Suprapubic skin (tissue), 4 donors: Measurements from ENCODE around the gene PIGZ. TPM values are rescaled to one million over a fixed set of nuclear protein-coding genes. Genes with fewer than 3 reads are reported as not detected.

ENCODE experiments used
- DNase-seq, 2 donors: peaks; one replicate each; pipeline ENCODE4 v3.0.0-alpha.2; 2019; ENCODE audit warnings: low spot score in 2 of 2
- H3K27ac ChIP-seq: fragments of 200-600 bp; sonication (generic); one replicate; pipeline ENCODE4 v1.5.1; 2019
- H3K27me3 ChIP-seq: fragments of 200-600 bp; sonication (generic); one replicate; pipeline ENCODE4 v1.5.1; 2019
- H3K36me3 ChIP-seq: fragments of 200-600 bp; sonication (generic); one replicate; pipeline ENCODE4 v1.5.1; 2019
- H3K4me1 ChIP-seq: fragments of 200-600 bp; sonication (generic); one replicate; pipeline ENCODE4 v1.5.1; 2019
- H3K4me3 ChIP-seq: fragments of 200-600 bp; sonication (generic); one replicate; pipeline ENCODE4 v1.5.1; 2019; ENCODE audit warnings: mild to moderate bottlenecking
- H3K9me3 ChIP-seq: fragments of 200-600 bp; sonication (generic); one replicate; pipeline ENCODE4 v1.5.1; 2019
- CTCF ChIP-seq, 2 donors: fragments of 200-600 bp in 1 of 2; fragments of 450-650 bp in 1 of 2; sonication (generic) in 1 of 2; IDR thresholded peaks; one replicate each; pipeline ENCODE4 v1.5.1; 2016 to 2019; ENCODE audit warnings: antibody characterized with exemption in 2 of 2, mild to moderate bottlenecking in 1 of 2, moderate library complexity in 1 of 2
- EP300 ChIP-seq: sonication (generic); formaldehyde crosslinking; IDR thresholded peaks from one replicate; pipeline ENCODE4 v1.6.1; 2017; ENCODE audit warnings: antibody characterized with exemption
- POLR2A ChIP-seq, 2 donors: fragments of 450-650 bp; IDR thresholded peaks; one replicate each; pipeline ENCODE4 v1.6.1; 2017; ENCODE audit warnings: antibody characterized with exemption in 2 of 2, mild to moderate bottlenecking in 2 of 2, moderate library complexity in 2 of 2
- POLR2AphosphoS5 ChIP-seq, 3 donors: sonication (generic); formaldehyde crosslinking; IDR thresholded peaks; one replicate each; pipeline ENCODE4 v1.6.1; 2017; ENCODE audit warnings: antibody characterized with exemption in 3 of 3
- WGBS: methylation state at CpG from one replicate; pipeline ENCODE4 v1.1.5; 2018; 5-methylcytosine and 5-hydroxymethylcytosine counted together
- total RNA-seq, 4 donors: library from RNA; depleted of rRNA; stranded (reverse); fragments of >200 nt; gene quantifications; one replicate each; pipeline ENCODE4 v1.1.0, GENCODE V29; 2016

Gene PIGZ
- total RNA-seq, 4 donors from 2014 or later: 11.0 to 17.4 (median 13.3) TPM

DNA sequence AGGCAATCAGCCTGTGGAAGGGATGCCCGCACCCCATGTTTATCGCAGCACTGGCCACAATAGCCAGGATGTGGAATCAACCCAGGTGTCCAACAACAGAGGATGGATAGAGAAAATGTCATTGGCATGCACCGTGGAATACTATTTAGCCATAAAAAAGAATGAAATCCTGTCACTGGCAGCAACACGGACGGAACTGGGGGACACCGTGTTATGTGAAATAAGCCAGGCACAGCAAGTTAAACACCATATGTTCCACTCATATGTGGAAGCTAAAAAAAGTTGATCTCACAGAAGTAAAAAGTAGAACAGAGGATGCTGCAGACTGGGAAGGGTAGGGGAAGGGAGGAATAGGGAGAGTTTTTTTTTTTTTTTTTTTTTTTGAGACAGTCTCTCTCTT lies 45.4 kb upstream of the PIGZ start:
- H3K27me3 ChIP-seq: no peaks in the 10 kb centered on the region
- no peak for TF ChIP-seq POLR2A (IDR thresholded peaks at IDR 0.05)
- no peak overlapping the region for H3K4me3 ChIP-seq
- WGBS: 93% methylated on average over 6 of the region's 6 CpGs
- no peak for DNase-seq
- no peaks in the 10 kb centered on the region for H3K4me1 ChIP-seq
- no peaks in the 10 kb centered on the region for H3K36me3 ChIP-seq
- H3K27ac ChIP-seq: no peak overlapping the region
- no peaks in the 10 kb centered on the region for H3K9me3 ChIP-seq

- TF ChIP-seq POLR2A (IDR thresholded peaks at IDR 0.05): no peak
- TF ChIP-seq CTCF (IDR thresholded peaks at IDR 0.05): no peak
- no peak for TF ChIP-seq EP300
- TF ChIP-seq POLR2AphosphoS5 (IDR thresholded peaks at IDR 0.05): no peak
- DNase-seq: no peak
- Histone ChIP-seq H3K9me3 (no peaks in the 10 kb centered on the region), H3K4me3 (no peak overlapping the region), H3K4me1 (no peaks in the 10 kb centered on the region), H3K27me3 (no peaks in the 10 kb centered on the region), H3K27ac (no peak overlapping the region), H3K36me3 (no peaks in the 10 kb centered on the region)
- WGBS: 84% methylated on average over 7 of the region's 7 CpGs
Observed at GRCh38 chr3:197012540-197012883, 43.9 kb upstream of the PIGZ start.

DNA sequence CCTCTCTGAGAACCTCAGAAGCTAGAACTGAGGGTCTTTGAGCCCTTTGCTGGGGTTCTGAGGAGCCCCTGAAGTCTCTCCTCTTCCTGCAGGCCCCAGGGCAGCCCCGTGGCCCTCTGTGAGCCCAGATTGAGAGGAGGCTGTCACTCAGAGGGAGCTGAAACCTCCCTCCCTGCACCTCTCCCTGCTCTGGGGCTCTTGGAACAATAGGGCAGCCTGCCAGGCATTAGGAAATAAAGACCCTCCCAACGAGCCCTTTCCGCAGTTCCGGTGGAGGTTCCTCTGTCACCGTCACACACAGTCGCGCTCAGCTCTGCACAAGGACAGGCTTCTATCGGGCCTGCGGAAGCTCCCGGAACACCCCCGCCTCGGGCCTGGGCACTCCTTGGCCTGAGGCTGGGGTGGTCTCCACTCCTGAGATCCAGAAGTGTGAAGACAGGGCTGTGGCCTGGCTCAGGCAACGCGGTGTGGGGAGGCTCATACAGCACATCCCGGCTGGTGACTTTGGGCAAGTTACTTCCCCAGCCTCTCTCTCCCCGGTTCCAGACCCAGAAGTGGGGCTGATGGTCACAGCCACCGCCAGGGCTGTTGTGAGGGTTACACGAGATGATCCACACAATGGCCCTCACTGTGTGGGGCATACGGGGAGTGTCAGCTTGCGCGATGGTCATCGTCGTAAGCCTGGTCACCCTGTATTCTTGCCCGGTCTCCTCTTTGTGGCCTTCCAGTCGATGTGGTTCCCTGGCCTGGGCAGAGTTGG lies 43.3 kb upstream of the PIGZ start:
- Histone ChIP-seq H3K27ac (no peak overlapping the region), H3K4me1 (no peaks in the 10 kb centered on the region), H3K4me3 (no peak overlapping the region), H3K27me3 (no peaks in the 10 kb centered on the region), H3K36me3 (no peaks in the 10 kb centered on the region), H3K9me3 (no peaks in the 10 kb centered on the region)
- TF ChIP-seq CTCF (IDR thresholded peaks at IDR 0.05) (no peak), POLR2A (IDR thresholded peaks at IDR 0.05) (no peak), POLR2AphosphoS5 (IDR thresholded peaks at IDR 0.05) (no peak), EP300 (no peak)
- WGBS: 83% methylated on average over 14 of the region's 25 CpGs
- DNase-seq: no peak

GRCh38 chr3:197010556-197011351 lies 42.1 kb upstream of the PIGZ start:
- H3K9me3 ChIP-seq: no peaks in the 10 kb centered on the region
- WGBS: 88% methylated on average over 15 of the region's 30 CpGs
- DNase-seq: no peak
- H3K4me3 ChIP-seq: no peak overlapping the region
- H3K4me1 ChIP-seq: no peaks in the 10 kb centered on the region
- H3K27ac ChIP-seq: no peak overlapping the region
- H3K36me3 ChIP-seq: no peaks in the 10 kb centered on the region
- TF ChIP-seq CTCF (IDR thresholded peaks at IDR 0.05) (no peak), POLR2A (IDR thresholded peaks at IDR 0.05) (no peak), POLR2AphosphoS5 (IDR thresholded peaks at IDR 0.05) (no peak), EP300 (no peak)
- H3K27me3 ChIP-seq: no peaks in the 10 kb centered on the region

DNA sequence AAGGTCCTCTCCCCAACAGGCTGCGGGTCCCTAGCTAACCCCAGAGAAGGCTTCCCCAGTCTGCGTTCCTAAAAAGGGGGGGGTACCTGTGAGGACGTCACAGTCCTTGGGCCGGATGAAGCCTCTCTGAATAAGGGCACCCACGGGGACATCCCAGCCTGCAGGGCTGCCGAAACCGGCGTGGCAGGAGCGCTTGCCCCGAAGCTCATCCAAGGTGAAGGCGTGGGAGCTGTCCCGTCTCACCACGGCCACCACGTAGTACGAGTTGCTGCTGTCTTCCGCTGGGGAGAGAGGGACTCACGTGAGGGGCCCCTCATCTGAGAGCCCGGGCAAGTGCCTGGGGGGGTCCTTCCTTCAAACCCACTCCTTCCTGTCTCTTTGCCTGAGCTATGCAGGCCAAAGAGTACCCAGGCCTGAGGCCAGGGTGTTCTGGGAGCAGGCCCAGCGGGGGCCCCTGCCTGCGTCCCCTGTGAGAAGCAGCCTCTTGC lies 40.9 kb upstream of the PIGZ start:
- WGBS: 80% methylated on average over 6 of the region's 20 CpGs
- no peak overlapping the region for H3K4me3 ChIP-seq
- H3K9me3 ChIP-seq: no peaks in the 10 kb centered on the region
- TF ChIP-seq CTCF (IDR thresholded peaks at IDR 0.05): no peak
- TF ChIP-seq EP300: no peak
- no peaks in the 10 kb centered on the region for H3K36me3 ChIP-seq
- H3K4me1 ChIP-seq: no peaks in the 10 kb centered on the region
- DNase-seq: no peak
- no peak overlapping the region for H3K27ac ChIP-seq
- H3K27me3 ChIP-seq: no peaks in the 10 kb centered on the region
